DMS53 treated with DMSO at 0.1 percent for 48 hours (cell line): ENCODE measurements around the gene SEPTIN2.
A peak's percentile ranks its signal among the peaks of the same experiment; 100 is the strongest.
"Not testable (repeated sequence)": the region's sequence is repeated elsewhere in the genome, so short reads cannot be mapped to it uniquely, and the experiment has no call there.

Experiments used
- DNase-seq: peaks from one replicate; lab custom pipeline; 2025; ENCODE audit not compliant: unreplicated experiment; lab: John Stamatoyannopoulos, UW

Gene SEPTIN2

GRCh38 chr2:241313543-241314095 is 2.1 kb upstream of the SEPTIN2 start:
- no peak for DNase-seq

- DNase-seq, result peak; percentile 34
These were observed 1.3 kb upstream of the SEPTIN2 start for GRCh38 chr2:241314226-241315092.

- peak; percentile 86 for DNase-seq
These were observed 439 bp upstream of the SEPTIN2 start, which contains the start of gene HDLBP for GRCh38 chr2:241315093-241315878. TSS of gene HDLBP (minus strand) at chr2:241315672. CDS start at chr2:241266869, 48,803 bp downstream.

GRCh38 chr2:241316825-241317224 is 1.1 kb downstream of the SEPTIN2 start:
- DNase-seq, result no peak

- no peak for DNase-seq
These were observed 1.7 kb downstream of the SEPTIN2 start for GRCh38 chr2:241317391-241317790.

GRCh38 chr2:241318830-241319229 is 3.1 kb downstream of the SEPTIN2 start:
- not testable (repeated sequence) for DNase-seq

GRCh38 chr2:241320394-241320793 is 4.7 kb downstream of the SEPTIN2 start:
- DNase-seq, result no peak

- DNase-seq, result no peak
These were observed 5.3 kb downstream of the SEPTIN2 start for GRCh38 chr2:241321033-241321432.

GRCh38 chr2:241321886-241322285 is 6.2 kb downstream of the SEPTIN2 start:
- no peak for DNase-seq

GRCh38 chr2:241323778-241324177 is 8.1 kb downstream of the SEPTIN2 start:
- no peak for DNase-seq

- DNase-seq, result no peak
These were observed 9.1 kb downstream of the SEPTIN2 start for GRCh38 chr2:241324775-241325174.

GRCh38 chr2:241325257-241325656 is 9.5 kb downstream of the SEPTIN2 start:
- no peak for DNase-seq

GRCh38 chr2:241329669-241330615 is 14.2 kb downstream of the SEPTIN2 start:
- DNase-seq, result no peak

- DNase-seq, result no peak
These were observed 14.9 kb downstream of the SEPTIN2 start for GRCh38 chr2:241330616-241330981.

- DNase-seq, result peak; percentile 61
These were observed 19.1 kb downstream of the SEPTIN2 start for GRCh38 chr2:241334813-241335212.

- no peak for DNase-seq
These were observed 24.3 kb downstream of the SEPTIN2 start for GRCh38 chr2:241339839-241340630.

GRCh38 chr2:241340631-241341163 is 25.0 kb downstream of the SEPTIN2 start:
- DNase-seq, result no peak

GRCh38 chr2:241344925-241345651 is 29.4 kb downstream of the SEPTIN2 start:
- DNase-seq, result no peak

GRCh38 chr2:241349941-241350340 is 34.2 kb downstream of the SEPTIN2 start:
- no peak for DNase-seq
